Stimulated activated effector memory CD8-positive, alpha-beta T cell treated with anti-CD3 and anti-CD28 coated beads, Interleukin-12 subunit alpha, Interleukin-12 subunit beta, amount 100 ng/mL, for 72 hours (primary cell): ENCODE measurements around the gene SHISA9.

Experiments used
- ATAC-seq: fragments of 150-1000 bp; cut with Tn5 transposase; 2 replicates; pipeline ENCODE4 v1.10.0; 2021
- DNase-seq, 2 donors: peaks; one replicate each; pipeline ENCODE4 v3.0.0; 2021 to 2022; ENCODE audit warnings: low spot score in 2 of 2
- H3K27ac Mint-ChIP-seq: one replicate; pipeline ENCODE4 v1.8.0; 2022; ENCODE audit warnings: mild to moderate bottlenecking, mixed read lengths
- H3K36me3 Mint-ChIP-seq: one replicate; pipeline ENCODE4 v1.8.0; 2022; ENCODE audit warnings: mild to moderate bottlenecking, mixed read lengths
- H3K4me1 Mint-ChIP-seq: one replicate; pipeline ENCODE4 v1.8.0; 2022; ENCODE audit warnings: mixed read lengths
- H3K4me3 Mint-ChIP-seq: one replicate; pipeline ENCODE4 v1.8.0; 2022; ENCODE audit warnings: mild to moderate bottlenecking, mixed read lengths
- H3K9me3 Mint-ChIP-seq: one replicate; pipeline ENCODE4 v1.8.0; 2022; ENCODE audit warnings: mixed read lengths

Gene SHISA9

DNA sequence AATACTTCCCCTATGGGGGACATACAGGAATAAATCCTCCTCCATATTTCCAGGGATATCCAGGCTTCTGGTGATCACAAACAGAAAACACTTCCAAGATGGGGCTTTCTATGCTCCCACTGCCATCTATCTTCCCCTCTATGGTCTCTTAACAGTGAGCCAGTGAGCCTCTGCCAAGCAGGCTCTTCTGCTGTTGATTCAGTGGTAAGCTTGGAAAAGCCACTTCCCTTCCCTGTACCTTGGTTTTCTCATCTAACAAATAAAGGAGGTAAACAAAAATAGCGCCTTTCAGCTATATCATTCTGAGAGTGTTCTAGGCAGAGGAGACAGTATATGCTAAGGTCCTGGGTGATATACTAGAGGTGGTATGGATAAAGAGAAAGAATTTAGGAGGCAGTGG is 368.0 kb downstream of the SHISA9 start:
- H3K4me3 Mint-ChIP-seq: no peak overlapping the region
- H3K36me3 Mint-ChIP-seq: no peaks in the 10 kb centered on the region
- ATAC-seq (no peak), DNase-seq (no peak)
- no peak overlapping the region for H3K27ac Mint-ChIP-seq
- H3K4me1 Mint-ChIP-seq: no peaks in the 10 kb centered on the region
- H3K9me3 Mint-ChIP-seq: peaks cover 14% of the 10 kb centered on the region

DNA sequence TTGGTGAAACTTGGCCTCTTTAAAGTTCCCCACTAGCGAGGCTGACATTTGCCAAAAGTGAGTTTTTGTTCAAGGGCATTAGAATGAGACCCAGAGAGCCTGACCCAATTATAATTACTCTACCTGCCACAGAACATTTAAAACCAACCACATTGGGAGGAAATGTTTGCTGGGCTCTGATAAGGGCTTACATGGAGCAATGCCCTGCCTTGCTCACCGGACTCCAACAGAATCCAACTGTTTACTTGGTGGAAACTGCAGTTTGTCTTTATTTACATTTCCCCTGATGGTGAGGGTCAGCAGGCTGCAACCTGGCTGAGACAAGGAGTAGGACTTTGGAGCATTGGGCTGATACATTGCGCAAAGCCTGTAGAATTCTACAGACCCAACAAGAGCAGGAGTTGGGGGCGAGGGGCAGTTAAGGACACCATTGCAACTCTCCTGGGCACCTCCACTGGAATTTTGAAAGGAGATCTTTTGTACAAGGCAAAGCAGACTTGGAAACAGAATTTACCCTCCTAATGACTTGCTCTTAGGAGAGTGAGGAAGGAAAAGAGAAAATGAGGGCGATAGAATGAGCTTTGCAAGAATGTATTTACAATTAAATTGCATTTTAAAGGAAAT is 368.6 kb downstream of the SHISA9 start:
- Mint-ChIP-seq H3K27ac (no peak overlapping the region), H3K9me3 (peaks cover 14% of the 10 kb centered on the region), H3K4me1 (no peaks in the 10 kb centered on the region), H3K36me3 (no peaks in the 10 kb centered on the region), H3K4me3 (no peak overlapping the region)
- DNase-seq: no peak
- no peak for ATAC-seq

DNA sequence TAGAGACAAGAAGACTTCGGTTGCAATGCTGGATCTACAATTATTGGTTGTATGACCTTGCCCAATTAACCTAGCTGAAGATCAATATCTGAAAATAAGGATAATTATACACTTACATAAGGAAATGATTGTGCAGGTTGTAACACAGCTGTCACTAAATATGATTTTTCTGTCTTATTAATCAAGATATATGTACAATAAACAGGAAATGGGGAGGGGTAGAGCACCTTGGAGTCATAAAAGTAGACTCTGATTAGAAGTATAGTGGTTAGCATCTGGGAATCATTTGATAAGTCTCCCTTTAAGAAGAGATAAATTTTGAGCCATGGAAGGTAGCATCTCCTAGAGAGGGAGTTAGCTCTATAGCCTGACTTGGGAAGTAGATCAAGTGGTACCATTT is 369.2 kb downstream of the SHISA9 start:
- no peaks in the 10 kb centered on the region for H3K4me1 Mint-ChIP-seq
- H3K36me3 Mint-ChIP-seq: no peaks in the 10 kb centered on the region
- H3K4me3 Mint-ChIP-seq: no peak overlapping the region
- no peak for ATAC-seq
- peaks cover 14% of the 10 kb centered on the region for H3K9me3 Mint-ChIP-seq
- no peak overlapping the region for H3K27ac Mint-ChIP-seq
- DNase-seq: no peak

DNA sequence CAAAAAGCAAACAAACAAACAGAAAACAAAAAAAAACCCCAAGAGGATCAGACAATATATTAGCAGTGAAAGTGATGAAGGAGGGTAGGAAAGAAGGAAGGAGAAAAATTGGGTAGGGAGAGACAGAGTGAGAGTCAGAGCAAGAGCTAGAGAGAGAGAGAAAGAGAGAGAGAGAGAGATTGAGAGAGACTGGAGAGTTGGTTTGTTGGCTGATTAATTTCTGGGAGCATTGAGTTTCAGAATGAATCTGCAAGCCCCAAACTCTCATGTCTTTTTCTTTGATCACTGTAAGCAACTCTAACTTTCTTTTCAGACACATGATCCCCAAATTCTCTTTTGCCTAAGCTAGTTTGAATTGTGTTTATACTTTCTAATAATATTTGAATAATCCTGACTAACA is 388.1 kb downstream of the SHISA9 start:
- Mint-ChIP-seq H3K9me3 (peaks cover 11% of the 10 kb centered on the region), H3K4me1 (no peaks in the 10 kb centered on the region), H3K4me3 (no peak overlapping the region), H3K36me3 (no peaks in the 10 kb centered on the region), H3K27ac (no peak overlapping the region)
- ATAC-seq: no peak
- DNase-seq: no peak
